Dendritic cell treated with granulocyte-macrophage colony-stimulating factor and Interleukin-4, amounts not matched to agents 40 ng/mL and 50 ng/mL, for 4 days (primary cell): ENCODE results near the gene PGBD2.
"Not testable (repeated sequence)": the region's sequence is repeated elsewhere in the genome, so short reads cannot be mapped to it uniquely, and the experiment has no call there.

ENCODE experiments used
- H3K27ac Mint-ChIP-seq: one replicate; pipeline ENCODE4 v1.8.0; 2022; ENCODE audit warnings: mild to moderate bottlenecking, mixed read lengths
- H3K27me3 Mint-ChIP-seq: one replicate; pipeline ENCODE4 v1.8.0; 2022; ENCODE audit warnings: mild to moderate bottlenecking, mixed read lengths
- H3K36me3 Mint-ChIP-seq: one replicate; pipeline ENCODE4 v1.8.0; 2022; ENCODE audit warnings: low read depth, mixed read lengths
- H3K4me1 Mint-ChIP-seq: one replicate; pipeline ENCODE4 v1.8.0; 2022; ENCODE audit warnings: low read depth, mixed read lengths
- H3K4me3 Mint-ChIP-seq: one replicate; pipeline ENCODE4 v1.8.0; 2022; ENCODE audit warnings: mild to moderate bottlenecking, moderate library complexity, mixed read lengths
- H3K9me3 Mint-ChIP-seq: one replicate; pipeline ENCODE4 v1.8.0; 2022; ENCODE audit warnings: mixed read lengths
- intact Hi-C: fragments of 100-400 bp; cut with micrococcal nuclease; formaldehyde crosslinking; loops from one replicate; pipeline ENCODE4 v1.15.0; 2022

Gene PGBD2

GRCh38 chr1:248873409-248873992 lies 32.5 kb upstream of the PGBD2 start:
- H3K9me3 Mint-ChIP-seq = no peaks in the 10 kb centered on the region
- intact Hi-C loops = loop anchor here (1.0 kb wide), 2 partner anchors 14 to 34 kb away; partner anchors contain the start of gene ZNF692
- peak overlapping the region; percentile 82 for H3K4me3 Mint-ChIP-seq
- H3K4me1 Mint-ChIP-seq = peaks cover 18% of the 10 kb centered on the region
- no peaks in the 10 kb centered on the region for H3K27me3 Mint-ChIP-seq
- H3K27ac Mint-ChIP-seq = peak overlapping the region; percentile 89
- no peaks in the 10 kb centered on the region for H3K36me3 Mint-ChIP-seq

GRCh38 chr1:248873993-248874533 lies 32.0 kb upstream of the PGBD2 start:
- Mint-ChIP-seq H3K9me3 (no peaks in the 10 kb centered on the region), H3K4me1 (peaks cover 18% of the 10 kb centered on the region), H3K4me3 (peak overlapping the region; percentile 82), H3K27me3 (no peaks in the 10 kb centered on the region), H3K27ac (peak overlapping the region; percentile 89), H3K36me3 (no peaks in the 10 kb centered on the region)
- intact Hi-C loops = loop anchor here (1.0 kb wide), 2 partner anchors 15 to 35 kb away; partner anchors contain the start of gene ZNF692

GRCh38 chr1:248881261-248881660 lies 24.8 kb upstream of the PGBD2 start:
- intact Hi-C loops = no loop called here
- H3K9me3 Mint-ChIP-seq = no peaks in the 10 kb centered on the region
- H3K36me3 Mint-ChIP-seq = no peaks in the 10 kb centered on the region
- H3K4me3 Mint-ChIP-seq = no peak overlapping the region
- H3K27me3 Mint-ChIP-seq = no peaks in the 10 kb centered on the region
- H3K4me1 Mint-ChIP-seq = no peaks in the 10 kb centered on the region
- H3K27ac Mint-ChIP-seq = no peak overlapping the region

- H3K27me3 Mint-ChIP-seq, H3K27ac Mint-ChIP-seq, H3K9me3 Mint-ChIP-seq, intact Hi-C loops, H3K36me3 Mint-ChIP-seq, H3K4me1 Mint-ChIP-seq, H3K4me3 Mint-ChIP-seq: not testable (repeated sequence)
Observed at GRCh38 chr1:248882427-248882826, 23.6 kb upstream of the PGBD2 start.

GRCh38 chr1:248884632-248885295 lies 21.3 kb upstream of the PGBD2 start:
- Mint-ChIP-seq H3K4me1 (peaks cover 5% of the 10 kb centered on the region), H3K27me3 (no peaks in the 10 kb centered on the region), H3K4me3 (no peak overlapping the region), H3K9me3 (no peaks in the 10 kb centered on the region), H3K36me3 (no peaks in the 10 kb centered on the region), H3K27ac (no peak overlapping the region)
- intact Hi-C loops = no loop called here

- Mint-ChIP-seq H3K27ac (no peak overlapping the region), H3K4me1 (peaks cover 5% of the 10 kb centered on the region), H3K36me3 (no peaks in the 10 kb centered on the region), H3K27me3 (no peaks in the 10 kb centered on the region), H3K9me3 (no peaks in the 10 kb centered on the region), H3K4me3 (no peak overlapping the region)
- intact Hi-C loops = no loop called here
Observed at GRCh38 chr1:248885646-248886045, 20.4 kb upstream of the PGBD2 start.

GRCh38 chr1:248886237-248886895 lies 19.7 kb upstream of the PGBD2 start:
- no peaks in the 10 kb centered on the region for H3K36me3 Mint-ChIP-seq
- no peak overlapping the region for H3K27ac Mint-ChIP-seq
- H3K4me3 Mint-ChIP-seq = no peak overlapping the region
- no peaks in the 10 kb centered on the region for H3K9me3 Mint-ChIP-seq
- H3K4me1 Mint-ChIP-seq = peaks cover 5% of the 10 kb centered on the region
- H3K27me3 Mint-ChIP-seq = no peaks in the 10 kb centered on the region
- intact Hi-C loops = no loop called here

GRCh38 chr1:248889914-248890243 lies 16.2 kb upstream of the PGBD2 start:
- H3K27ac Mint-ChIP-seq, H3K27me3 Mint-ChIP-seq, intact Hi-C loops: not testable (repeated sequence)

GRCh38 chr1:248890549-248891498 lies 15.2 kb upstream of the PGBD2 start:
- Mint-ChIP-seq H3K36me3 (no peaks in the 10 kb centered on the region), H3K27ac (no peak overlapping the region), H3K9me3 (no peaks in the 10 kb centered on the region), H3K27me3 (peaks cover 2% of the 10 kb centered on the region), H3K4me3 (no peak overlapping the region), H3K4me1 (peaks cover 5% of the 10 kb centered on the region)
- intact Hi-C loops = no loop called here

More at GRCh38 chr1:248889914-248890243, 16.2 kb upstream of the PGBD2 start:
- H3K4me1 Mint-ChIP-seq, H3K4me3 Mint-ChIP-seq, H3K36me3 Mint-ChIP-seq, H3K9me3 Mint-ChIP-seq: not testable (repeated sequence)

GRCh38 chr1:248891758-248892157 lies 14.3 kb upstream of the PGBD2 start:
- H3K36me3 Mint-ChIP-seq = no peaks in the 10 kb centered on the region
- intact Hi-C loops = no loop called here
- peaks cover 5% of the 10 kb centered on the region for H3K4me1 Mint-ChIP-seq
- no peaks in the 10 kb centered on the region for H3K9me3 Mint-ChIP-seq
- peaks cover 2% of the 10 kb centered on the region for H3K27me3 Mint-ChIP-seq
- no peak overlapping the region for H3K27ac Mint-ChIP-seq
- no peak overlapping the region for H3K4me3 Mint-ChIP-seq

GRCh38 chr1:248892590-248892989 lies 13.4 kb upstream of the PGBD2 start:
- H3K27ac Mint-ChIP-seq = no peak overlapping the region
- intact Hi-C loops = no loop called here
- peaks cover 5% of the 10 kb centered on the region for H3K4me1 Mint-ChIP-seq
- peaks cover 2% of the 10 kb centered on the region for H3K27me3 Mint-ChIP-seq
- H3K4me3 Mint-ChIP-seq = no peak overlapping the region
- H3K36me3 Mint-ChIP-seq = no peaks in the 10 kb centered on the region
- H3K9me3 Mint-ChIP-seq = no peaks in the 10 kb centered on the region

GRCh38 chr1:248894837-248895236 lies 11.2 kb upstream of the PGBD2 start:
- H3K27ac Mint-ChIP-seq = no peak overlapping the region
- no peaks in the 10 kb centered on the region for H3K9me3 Mint-ChIP-seq
- H3K4me3 Mint-ChIP-seq = no peak overlapping the region
- H3K36me3 Mint-ChIP-seq = no peaks in the 10 kb centered on the region
- intact Hi-C loops = no loop called here
- H3K27me3 Mint-ChIP-seq = peaks cover 12% of the 10 kb centered on the region
- H3K4me1 Mint-ChIP-seq = no peaks in the 10 kb centered on the region

GRCh38 chr1:248897412-248898337 lies 8.4 kb upstream of the PGBD2 start:
- Mint-ChIP-seq H3K27ac (no peak overlapping the region), H3K4me3 (no peak overlapping the region), H3K9me3 (no peaks in the 10 kb centered on the region), H3K4me1 (no peaks in the 10 kb centered on the region), H3K27me3 (peaks cover 12% of the 10 kb centered on the region), H3K36me3 (no peaks in the 10 kb centered on the region)
- intact Hi-C loops = no loop called here
